ENCODE data around the gene GRID2. TPM values are rescaled to one million over a fixed set of nuclear protein-coding genes. Genes with fewer than 3 reads are reported as not detected.

The GRID2 gene
- total RNA-seq, 4 donors from 2014 or later, result not detected

DNA sequence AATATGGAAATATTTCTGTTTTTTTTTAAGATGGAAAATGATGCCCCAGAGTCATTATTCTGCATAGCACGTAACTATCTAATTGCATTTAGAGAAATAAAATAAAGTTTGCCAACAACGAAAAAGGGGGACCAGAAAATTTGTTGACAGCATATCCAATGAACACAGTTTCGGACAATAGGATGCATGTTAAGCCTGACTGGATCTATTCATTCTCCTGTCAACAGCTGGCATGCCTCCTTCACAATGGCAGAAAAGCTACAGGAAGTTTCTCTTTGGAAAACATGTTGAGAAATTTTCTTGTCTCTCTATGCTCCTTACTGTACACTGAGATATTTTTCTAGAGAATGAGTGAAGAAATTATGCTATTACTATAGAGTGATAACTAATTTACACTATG is 262.5 kb downstream of the GRID2 start:
- no peak for DNase-seq (ENCODE audit: low spot score)
- TF ChIP-seq, protein P1, sequence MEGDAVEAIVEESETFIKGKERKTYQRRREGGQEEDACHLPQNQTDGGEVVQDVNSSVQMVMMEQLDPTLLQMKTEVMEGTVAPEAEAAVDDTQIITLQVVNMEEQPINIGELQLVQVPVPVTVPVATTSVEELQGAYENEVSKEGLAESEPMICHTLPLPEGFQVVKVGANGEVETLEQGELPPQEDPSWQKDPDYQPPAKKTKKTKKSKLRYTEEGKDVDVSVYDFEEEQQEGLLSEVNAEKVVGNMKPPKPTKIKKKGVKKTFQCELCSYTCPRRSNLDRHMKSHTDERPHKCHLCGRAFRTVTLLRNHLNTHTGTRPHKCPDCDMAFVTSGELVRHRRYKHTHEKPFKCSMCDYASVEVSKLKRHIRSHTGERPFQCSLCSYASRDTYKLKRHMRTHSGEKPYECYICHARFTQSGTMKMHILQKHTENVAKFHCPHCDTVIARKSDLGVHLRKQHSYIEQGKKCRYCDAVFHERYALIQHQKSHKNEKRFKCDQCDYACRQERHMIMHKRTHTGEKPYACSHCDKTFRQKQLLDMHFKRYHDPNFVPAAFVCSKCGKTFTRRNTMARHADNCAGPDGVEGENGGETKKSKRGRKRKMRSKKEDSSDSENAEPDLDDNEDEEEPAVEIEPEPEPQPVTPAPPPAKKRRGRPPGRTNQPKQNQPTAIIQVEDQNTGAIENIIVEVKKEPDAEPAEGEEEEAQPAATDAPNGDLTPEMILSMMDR (IDR thresholded peaks at IDR 0.05), result no peak
- no peak for ATAC-seq (ENCODE audit: low FRiP score)

DNA sequence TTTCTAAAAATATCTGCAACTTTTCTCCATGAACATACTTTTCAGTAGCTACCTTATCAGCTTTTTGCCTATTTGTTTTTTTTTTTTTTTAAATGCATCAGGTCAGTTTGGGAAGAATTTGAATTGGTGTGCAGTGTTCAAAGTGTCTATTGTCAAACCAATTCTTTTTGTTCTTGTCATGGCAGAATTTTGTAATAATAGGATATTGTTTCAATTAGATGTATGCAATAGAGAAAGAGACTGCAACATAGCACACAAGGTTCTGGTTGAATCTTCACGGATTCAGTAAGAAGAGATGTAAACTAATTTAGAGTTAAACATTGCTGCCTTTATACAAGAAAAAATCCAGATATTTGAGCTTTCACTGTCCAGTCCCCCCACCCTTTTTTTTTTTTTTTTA is 277.1 kb downstream of the GRID2 start:
- TF ChIP-seq, protein P1 (IDR thresholded peaks at IDR 0.05), result no peak
- ATAC-seq (ENCODE audit: low FRiP score) (no peak), DNase-seq (ENCODE audit: low spot score) (no peak)

DNA sequence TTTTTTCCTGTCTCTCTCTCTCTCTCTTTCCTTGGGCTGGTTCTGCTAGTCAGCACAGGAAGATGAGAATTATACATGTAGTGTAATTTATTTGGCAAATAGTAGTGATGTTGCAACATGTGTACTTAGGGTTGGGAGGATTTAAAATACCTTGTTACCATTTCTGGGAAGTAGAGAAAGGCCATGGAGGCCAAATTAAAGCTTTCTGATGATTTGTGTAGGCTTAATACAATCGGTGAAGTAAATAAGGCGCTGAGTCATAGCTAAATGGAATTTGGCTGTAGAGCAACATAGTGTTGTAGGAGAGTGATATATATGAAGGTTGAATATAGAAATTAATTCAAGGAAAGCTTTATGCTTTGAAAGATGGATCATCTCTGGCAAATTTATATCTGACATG is 295.3 kb downstream of the GRID2 start:
- DNase-seq (ENCODE audit: low spot score) (no peak), ATAC-seq (ENCODE audit: low FRiP score) (no peak)
- TF ChIP-seq, protein P1 (IDR thresholded peaks at IDR 0.05), result no peak

DNA sequence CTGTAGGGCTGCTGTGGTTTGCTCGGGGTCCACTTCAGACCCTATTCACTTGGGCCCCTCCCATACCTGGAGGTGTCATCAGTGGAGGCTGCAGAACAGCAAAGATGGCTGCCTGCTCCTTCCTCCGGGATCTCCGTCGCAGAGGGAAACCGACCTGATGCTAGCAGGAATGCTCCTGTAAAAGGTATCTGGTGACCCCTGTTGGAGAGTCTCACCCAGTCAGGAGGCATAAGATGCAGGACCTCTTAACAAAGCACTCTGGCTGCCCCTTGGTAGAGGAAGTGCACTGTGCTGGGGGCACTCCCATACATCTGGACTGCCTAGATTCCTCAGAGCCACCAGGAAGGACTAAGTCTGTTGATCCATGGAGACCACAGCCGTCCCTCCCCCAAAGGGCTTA is 296.9 kb downstream of the GRID2 start:
- ATAC-seq (ENCODE audit: low FRiP score) (no peak), DNase-seq (ENCODE audit: low spot score) (no peak)
- TF ChIP-seq, protein P1 (IDR thresholded peaks at IDR 0.05), result no peak

DNA sequence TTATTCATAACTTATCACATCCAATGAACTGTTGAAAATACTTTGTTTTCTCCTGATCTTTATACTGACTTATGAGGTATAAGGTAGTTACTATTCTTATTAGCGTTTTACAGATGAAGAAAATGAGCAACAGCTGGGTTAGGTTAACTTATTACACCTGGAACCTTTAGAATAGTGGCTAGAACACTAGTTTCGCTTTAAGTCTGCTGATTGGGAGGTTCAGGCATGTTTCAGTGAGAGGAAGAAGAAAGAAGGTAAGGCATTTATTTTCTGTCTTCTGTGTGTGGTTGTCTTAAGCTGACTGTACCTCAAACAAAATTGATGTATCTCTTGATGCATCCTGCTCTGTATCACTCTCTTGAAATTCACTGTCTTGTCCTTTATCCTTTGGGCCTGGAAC is 302.5 kb downstream of the GRID2 start:
- ATAC-seq (ENCODE audit: low FRiP score) (no peak), DNase-seq (ENCODE audit: low spot score) (no peak)
- TF ChIP-seq, protein P1 (IDR thresholded peaks at IDR 0.05), result no peak

DNA sequence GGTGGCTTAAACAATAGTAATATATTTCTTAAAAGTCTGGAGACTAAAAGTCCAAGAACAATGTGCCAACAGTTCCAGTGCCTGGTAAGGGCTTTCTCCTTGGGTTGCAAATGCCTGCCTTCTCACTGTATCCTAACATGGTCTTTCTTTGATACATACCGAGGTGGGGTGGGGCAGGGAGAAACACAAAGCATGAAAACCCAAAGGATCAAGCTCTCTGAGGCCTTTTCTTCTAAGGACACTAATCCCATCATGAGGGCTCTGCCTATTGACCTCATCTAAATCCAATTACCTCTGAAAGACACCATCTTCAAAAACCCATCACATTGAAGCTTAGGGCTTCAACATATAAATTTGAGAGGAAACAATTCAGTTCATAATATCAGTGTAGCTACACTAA is 311.3 kb downstream of the GRID2 start:
- no peak for DNase-seq (ENCODE audit: low spot score)
- TF ChIP-seq, protein P1 (IDR thresholded peaks at IDR 0.05), result no peak
- no peak for ATAC-seq (ENCODE audit: low FRiP score)

DNA sequence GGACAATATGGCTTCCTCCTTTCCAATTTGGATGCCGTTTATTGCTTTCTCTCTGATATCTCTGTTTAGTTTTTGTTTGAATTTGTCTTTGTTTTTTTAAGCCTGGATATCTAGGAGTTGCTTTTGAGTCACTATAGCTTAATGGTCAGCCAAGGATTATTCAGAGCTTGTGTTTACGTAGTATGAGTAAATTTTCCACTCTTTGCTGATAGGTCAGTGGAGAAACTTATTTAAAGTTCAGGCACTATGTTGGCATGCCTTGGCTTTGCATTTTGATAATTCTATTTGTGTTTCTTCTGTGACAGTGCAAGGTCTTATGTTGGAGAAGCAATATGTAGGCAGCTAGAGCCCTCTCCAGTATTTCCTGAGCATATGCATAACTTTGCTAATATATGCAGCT is 315.2 kb downstream of the GRID2 start:
- no peak for ATAC-seq (ENCODE audit: low FRiP score)
- DNase-seq (ENCODE audit: low spot score), result no peak
- TF ChIP-seq, protein P1 (IDR thresholded peaks at IDR 0.05), result no peak

All from omental fat pad (tissue), 4 donors.